SK-N-DZ (cell line): ENCODE measurements around the gene SHOC2.

Experiments
- small RNA-seq, 2 experiments: library from RNA; depleted of rRNA; stranded (forward); fragments of <200 nt; gene quantifications; one replicate each; pipeline ENCODE3, GENCODE V24; 2014

SHOC2 gene

Small RNAs within 50 kb of the gene (small RNA-seq; reads per million reads assigned to genes)
- gene MIR548E: 0.18 to 7.4 reads per million in 2 experiments
